Esophagus muscularis mucosa (tissue), 4 donors: ENCODE measurements around the gene MUC5B. TPM values are rescaled to one million over a fixed set of nuclear protein-coding genes. Genes with fewer than 3 reads are reported as not detected.

ENCODE experiments used
- DNase-seq: peaks from one replicate; pipeline ENCODE4 v3.0.0-alpha.2; 2017; ENCODE audit errors: extremely low spot score
- H3K27ac ChIP-seq, 4 donors: fragments of 200-600 bp; sonication (generic); replicated peaks in 1 of 4; 1 replicate in 3 of 4; 2 replicates in 1 of 4; pipeline ENCODE4 v1.5.1; 2016 to 2019; ENCODE audit warnings: mild to moderate bottlenecking in 1 of 4
- H3K27me3 ChIP-seq, 4 donors: fragments of 200-600 bp; sonication (generic); one replicate each; pipeline versions ENCODE4 v1.5.1 to v1.6.0; 2016 to 2019
- H3K36me3 ChIP-seq, 4 donors: fragments of 200-600 bp; sonication (generic); one replicate each; pipeline ENCODE4 v1.5.1; 2016 to 2019
- H3K4me1 ChIP-seq, 4 donors: fragments of 200-600 bp; sonication (generic); one replicate each; pipeline ENCODE4 v1.5.1; 2016 to 2019
- H3K4me3 ChIP-seq, 4 donors: fragments of 200-600 bp; sonication (generic); 1 replicate in 2 of 4; 2 replicates in 2 of 4; pipeline ENCODE4 v1.5.1; 2016 to 2019; ENCODE audit warnings: mild to moderate bottlenecking in 4 of 4, moderate library complexity in 1 of 4
- H3K9me3 ChIP-seq, 4 donors: fragments of 200-600 bp; sonication (generic); 1 replicate in 3 of 4; 2 replicates in 1 of 4; pipeline ENCODE4 v1.5.1; 2016 to 2019
- EP300 ChIP-seq: sonication (generic); formaldehyde crosslinking; IDR thresholded peaks from one replicate; pipeline ENCODE4 v1.6.1; 2017; ENCODE audit warnings: antibody characterized with exemption
- POLR2A ChIP-seq: fragments of 450-650 bp; IDR thresholded peaks from one replicate; pipeline ENCODE4 v1.6.1; 2017; ENCODE audit warnings: antibody characterized with exemption, moderate library complexity, mild to moderate bottlenecking, low read depth
- POLR2AphosphoS5 ChIP-seq, 2 donors: sonication (generic); formaldehyde crosslinking; IDR thresholded peaks; one replicate each; pipeline ENCODE4 v1.6.1; 2017; ENCODE audit warnings: antibody characterized with exemption in 2 of 2
- WGBS: methylation state at CpG from one replicate; pipeline ENCODE4 v1.1.5; 2018; 5-methylcytosine and 5-hydroxymethylcytosine counted together
- intact Hi-C: fragments of 100-400 bp; cut with DNase I; formaldehyde crosslinking; loops from one replicate; pipeline ENCODE4 v1.15.1; 2023
- total RNA-seq, 4 donors: library from RNA; depleted of rRNA; stranded (reverse); fragments of >200 nt; gene quantifications; one replicate each; pipeline versions ENCODE4 v1.1.0 to v1.2.1, GENCODE V29; 2016
- TF ChIP-seq, protein P1 (sequence below), 3 experiments: fragments of 200-600 bp in 2 of 3; fragments of 450-650 bp in 1 of 3; sonication (generic) in 2 of 3; IDR thresholded peaks; one replicate each; pipeline ENCODE4 v1.5.1; 2017 to 2019; ENCODE audit warnings: antibody characterized with exemption in 3 of 3, mild to moderate bottlenecking in 2 of 3, moderate library complexity in 1 of 3

Gene MUC5B
- total RNA-seq, 4 donors from 2014 or later: under 0.01 to 0.45 (median 0.06) TPM; not detected in 1

DNA sequence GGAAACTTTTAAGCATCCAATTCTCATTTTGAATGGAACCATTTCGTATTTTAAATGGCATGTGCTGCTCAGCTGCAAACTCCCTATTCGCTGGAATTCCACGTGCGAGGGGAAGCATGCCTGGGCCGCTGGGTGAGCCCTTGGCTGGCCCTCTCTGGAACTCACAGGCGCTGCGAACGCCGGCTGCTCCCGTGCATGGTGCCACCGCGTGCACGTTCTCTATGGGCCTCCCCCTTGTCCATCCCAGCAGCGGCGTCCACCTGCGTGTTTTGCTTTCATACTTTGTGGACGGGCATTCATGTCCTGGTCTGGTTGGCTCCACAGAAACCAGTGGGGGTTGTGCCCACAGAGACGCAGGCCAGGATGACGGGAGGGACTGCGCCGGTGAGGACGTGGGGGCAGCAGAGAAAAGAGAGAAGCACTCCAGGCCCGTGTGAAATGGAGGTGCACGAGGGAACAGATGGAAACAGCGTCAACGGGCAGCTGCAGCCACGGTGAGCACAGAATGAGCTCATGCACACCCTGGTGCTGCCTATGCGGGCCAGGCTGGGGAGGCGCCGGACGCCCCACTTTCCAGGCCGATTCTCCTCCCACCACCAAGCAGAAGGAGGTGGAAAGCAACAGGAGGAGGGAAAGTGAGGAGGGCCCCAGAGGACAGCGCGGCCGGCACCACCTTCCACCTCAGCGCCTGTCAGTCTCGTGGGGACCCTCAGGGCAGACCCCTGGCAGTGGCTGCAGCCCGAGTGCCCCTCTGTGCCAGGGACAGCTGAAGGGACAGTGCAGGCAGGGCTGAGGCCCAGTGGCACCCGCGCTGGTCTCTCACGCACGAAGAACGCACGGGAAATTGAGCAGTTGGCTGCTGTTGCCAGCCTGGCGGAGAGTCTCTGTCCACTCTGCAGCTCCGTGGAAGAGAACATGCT, 57.5 kb downstream of the MUC5B start:
- H3K27me3 ChIP-seq: no peaks in the 10 kb centered on the region
- no peak overlapping the region for H3K4me3 ChIP-seq
- TF ChIP-seq POLR2AphosphoS5 (IDR thresholded peaks at IDR 0.05) (no peak), POLR2A (no peak)
- peaks cover 7 to 22% (median 15%) of the 10 kb centered on the region in 4 donors for H3K4me1 ChIP-seq
- H3K27ac ChIP-seq: no peak overlapping the region
- H3K36me3 ChIP-seq: peaks cover 54 to 94% (median 88%) of the 10 kb centered on the region in 4 donors
- 90% methylated on average over 44 of the region's 46 CpGs for WGBS
- intact Hi-C loops: no loop called here
- no peak for DNase-seq
- H3K9me3 ChIP-seq: no peaks in the 10 kb centered on the region

DNA sequence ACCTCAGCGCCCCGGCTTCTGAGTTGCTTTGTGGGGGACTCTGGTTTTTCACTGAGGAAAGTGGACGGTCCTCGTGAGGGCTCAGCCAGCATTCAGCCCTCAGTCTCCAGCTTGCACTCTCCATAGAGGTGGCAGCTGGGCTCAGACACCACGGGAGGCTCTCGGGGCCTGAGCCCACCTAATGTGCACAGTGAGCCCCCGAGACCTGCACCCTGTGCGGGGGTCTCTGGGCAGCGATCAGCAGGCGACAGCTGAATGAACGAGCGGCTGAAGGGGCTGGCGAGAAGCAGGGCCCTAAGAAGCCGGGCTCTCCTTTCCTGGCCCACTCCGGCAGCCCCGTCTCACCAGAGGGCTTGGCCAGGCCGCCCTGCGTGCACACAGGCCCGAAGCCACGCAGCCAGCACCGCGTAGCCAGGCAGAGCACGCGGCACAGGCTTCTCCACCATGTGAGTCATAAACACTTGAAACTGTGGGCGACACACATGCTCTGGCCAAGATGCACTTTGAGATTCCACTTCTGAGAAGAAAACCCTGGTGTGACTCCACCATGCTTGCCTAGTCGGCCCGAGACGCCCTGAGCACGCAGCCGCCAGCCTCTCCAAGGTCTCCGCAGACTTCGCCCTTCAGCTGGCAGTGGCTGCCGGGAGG, 58.6 kb downstream of the MUC5B start:
- no peaks in the 10 kb centered on the region for H3K27me3 ChIP-seq
- H3K4me1 ChIP-seq: peaks cover 4 to 15% (median 11%) of the 10 kb centered on the region in 4 donors
- TF ChIP-seq, protein P1, sequence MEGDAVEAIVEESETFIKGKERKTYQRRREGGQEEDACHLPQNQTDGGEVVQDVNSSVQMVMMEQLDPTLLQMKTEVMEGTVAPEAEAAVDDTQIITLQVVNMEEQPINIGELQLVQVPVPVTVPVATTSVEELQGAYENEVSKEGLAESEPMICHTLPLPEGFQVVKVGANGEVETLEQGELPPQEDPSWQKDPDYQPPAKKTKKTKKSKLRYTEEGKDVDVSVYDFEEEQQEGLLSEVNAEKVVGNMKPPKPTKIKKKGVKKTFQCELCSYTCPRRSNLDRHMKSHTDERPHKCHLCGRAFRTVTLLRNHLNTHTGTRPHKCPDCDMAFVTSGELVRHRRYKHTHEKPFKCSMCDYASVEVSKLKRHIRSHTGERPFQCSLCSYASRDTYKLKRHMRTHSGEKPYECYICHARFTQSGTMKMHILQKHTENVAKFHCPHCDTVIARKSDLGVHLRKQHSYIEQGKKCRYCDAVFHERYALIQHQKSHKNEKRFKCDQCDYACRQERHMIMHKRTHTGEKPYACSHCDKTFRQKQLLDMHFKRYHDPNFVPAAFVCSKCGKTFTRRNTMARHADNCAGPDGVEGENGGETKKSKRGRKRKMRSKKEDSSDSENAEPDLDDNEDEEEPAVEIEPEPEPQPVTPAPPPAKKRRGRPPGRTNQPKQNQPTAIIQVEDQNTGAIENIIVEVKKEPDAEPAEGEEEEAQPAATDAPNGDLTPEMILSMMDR (IDR thresholded peaks at IDR 0.05): no peak
- TF ChIP-seq POLR2AphosphoS5 (IDR thresholded peaks at IDR 0.05) (no peak), POLR2A (no peak), EP300 (no peak)
- 89% methylated on average over 12 of the region's 33 CpGs for WGBS
- intact Hi-C loops: no loop called here
- H3K9me3 ChIP-seq: no peaks in the 10 kb centered on the region
- DNase-seq: no peak
- no peak overlapping the region for H3K4me3 ChIP-seq
- peak overlapping the region in 1 of 4 donors; percentile 33 for H3K27ac ChIP-seq
- H3K36me3 ChIP-seq: peaks cover 61 to 94% (median 88%) of the 10 kb centered on the region in 4 donors

DNA sequence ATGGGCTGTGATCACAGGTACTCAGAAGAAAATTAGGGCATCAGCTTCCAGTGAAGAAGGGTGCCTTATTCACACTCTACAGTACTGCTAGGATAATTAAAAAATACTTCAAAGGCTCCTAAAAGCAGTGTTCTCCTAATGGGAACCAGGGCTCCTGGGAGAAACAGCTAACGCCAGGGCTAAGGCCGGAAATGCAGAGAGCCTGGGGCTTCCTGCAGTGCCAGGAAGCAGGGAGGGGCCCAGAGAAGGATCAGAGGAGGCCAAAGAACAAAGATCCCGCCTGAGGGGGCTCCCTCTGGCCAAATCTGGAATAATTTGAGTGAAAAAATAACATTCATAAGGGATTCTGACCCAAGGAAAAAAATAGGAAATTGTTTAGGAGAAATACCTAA, 59.1 kb downstream of the MUC5B start:
- Histone ChIP-seq H3K36me3 (peaks cover 56 to 94% (median 88%) of the 10 kb centered on the region in 4 donors), H3K4me1 (peaks cover 0 to 10% (median 6%) of the 10 kb centered on the region in 4 donors), H3K9me3 (no peaks in the 10 kb centered on the region), H3K27me3 (no peaks in the 10 kb centered on the region), H3K27ac (peak overlapping the region in 1 of 4 donors; percentile 33), H3K4me3 (no peak overlapping the region)
- TF ChIP-seq POLR2A (no peak), POLR2AphosphoS5 (IDR thresholded peaks at IDR 0.05) (no peak), EP300 (no peak)
- TF ChIP-seq, protein P1 (IDR thresholded peaks at IDR 0.05): no peak
- intact Hi-C loops: no loop called here
- 43% methylated on average over 3 of the region's 3 CpGs for WGBS
- no peak for DNase-seq

DNA sequence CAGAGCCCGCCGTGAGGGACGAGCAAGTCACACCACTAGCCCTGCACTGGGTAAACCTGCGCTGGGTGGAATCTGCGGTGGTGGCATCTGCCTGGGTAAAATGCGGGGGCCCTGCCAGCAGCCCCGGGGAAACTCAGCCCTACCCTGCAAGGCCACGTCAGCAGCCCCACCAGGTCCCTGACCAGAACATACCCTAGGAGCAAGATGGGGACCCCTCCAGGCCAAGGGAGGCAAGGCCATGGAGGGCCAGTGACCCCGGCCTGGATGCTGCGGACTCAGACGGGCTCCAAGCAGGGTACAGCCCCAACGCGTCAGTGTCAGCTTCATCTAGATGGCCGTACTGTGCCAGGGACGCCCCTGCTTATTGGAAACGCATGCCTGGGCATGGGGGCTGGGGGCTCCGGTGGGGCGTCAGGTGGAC, 60.2 kb downstream of the MUC5B start:
- Histone ChIP-seq H3K36me3 (peaks cover 57 to 89% (median 82%) of the 10 kb centered on the region in 4 donors), H3K27me3 (no peaks in the 10 kb centered on the region), H3K27ac (no peak overlapping the region), H3K4me1 (peaks cover 0 to 9% (median 4%) of the 10 kb centered on the region in 4 donors), H3K4me3 (no peak overlapping the region), H3K9me3 (no peaks in the 10 kb centered on the region)
- no peak for DNase-seq
- TF ChIP-seq, protein P1 (IDR thresholded peaks at IDR 0.05): no peak
- TF ChIP-seq EP300 (no peak), POLR2A (no peak), POLR2AphosphoS5 (IDR thresholded peaks at IDR 0.05) (no peak)
- WGBS: 90% methylated on average over 17 of the region's 18 CpGs
- intact Hi-C loops: no loop called here

DNA sequence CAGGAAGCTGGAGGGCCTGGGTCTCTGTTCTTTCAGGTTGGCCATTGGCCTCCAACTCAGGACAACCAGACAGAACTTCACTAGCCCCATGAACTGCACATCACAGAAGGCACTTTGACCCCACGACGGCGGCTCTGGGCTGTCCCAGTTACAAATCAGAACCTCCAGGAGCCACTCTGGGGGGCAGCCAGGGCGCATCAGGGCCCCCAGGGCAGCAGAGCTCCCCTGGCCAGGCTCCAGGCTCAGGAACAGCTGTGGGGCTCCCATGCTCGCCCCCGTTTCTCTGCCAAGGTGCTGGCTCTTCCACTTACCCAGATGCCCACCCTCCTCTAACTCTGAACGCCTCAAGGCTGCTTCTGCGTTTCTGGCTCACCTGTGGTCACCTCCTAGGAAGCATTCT, 61.0 kb downstream of the MUC5B start:
- no peaks in the 10 kb centered on the region for H3K9me3 ChIP-seq
- no peaks in the 10 kb centered on the region for H3K27me3 ChIP-seq
- no peak overlapping the region for H3K27ac ChIP-seq
- TF ChIP-seq EP300: no peak
- TF ChIP-seq, protein P1 (IDR thresholded peaks at IDR 0.05): no peak
- no peak for TF ChIP-seq POLR2A
- no peak for TF ChIP-seq POLR2AphosphoS5 (IDR thresholded peaks at IDR 0.05)
- WGBS: 92% methylated on average over 8 of the region's 8 CpGs
- H3K4me3 ChIP-seq: no peak overlapping the region
- DNase-seq: no peak
- peaks cover 63 to 89% (median 84%) of the 10 kb centered on the region in 4 donors for H3K36me3 ChIP-seq
- H3K4me1 ChIP-seq: peaks cover 0 to 9% (median 4%) of the 10 kb centered on the region in 4 donors
- intact Hi-C loops: no loop called here
